Measurements from ENCODE around the gene CAMP. TPM values are rescaled to one million over a fixed set of nuclear protein-coding genes. Genes with fewer than 3 reads are reported as not detected.

CAMP gene
- total RNA-seq, 1 donor from 2014 or later: not detected

GRCh38 chr3:48218537-48218936, 4.8 kb upstream of the CAMP start:
- Mint-ChIP-seq H3K4me3 (ENCODE audit: low read depth) (no peak overlapping the region), H3K36me3 (ENCODE audit: low read depth) (no peaks in the 10 kb centered on the region), H3K27ac (no peak overlapping the region), H3K4me1 (ENCODE audit: low read depth) (no peaks in the 10 kb centered on the region), H3K27me3 (ENCODE audit: low read depth) (no peaks in the 10 kb centered on the region), H3K9me3 (no peaks in the 10 kb centered on the region)
- DNase-seq (ENCODE audit: low spot score): no peak
- intact Hi-C loops (cut with micrococcal nuclease): no loop called here

GRCh38 chr3:48219543-48219942, 3.8 kb upstream of the CAMP start:
- intact Hi-C loops (cut with micrococcal nuclease): no loop called here
- Mint-ChIP-seq H3K9me3 (no peaks in the 10 kb centered on the region), H3K27ac (no peak overlapping the region), H3K4me3 (ENCODE audit: low read depth) (no peak overlapping the region), H3K27me3 (ENCODE audit: low read depth) (peaks cover 2% of the 10 kb centered on the region), H3K4me1 (ENCODE audit: low read depth) (no peaks in the 10 kb centered on the region), H3K36me3 (ENCODE audit: low read depth) (no peaks in the 10 kb centered on the region)
- DNase-seq (ENCODE audit: low spot score): no peak

GRCh38 chr3:48220746-48221145, 2.5 kb upstream of the CAMP start:
- Mint-ChIP-seq H3K4me3 (ENCODE audit: low read depth) (no peak overlapping the region), H3K4me1 (ENCODE audit: low read depth) (no peaks in the 10 kb centered on the region), H3K9me3 (no peaks in the 10 kb centered on the region), H3K27me3 (ENCODE audit: low read depth) (peaks cover 2% of the 10 kb centered on the region), H3K36me3 (ENCODE audit: low read depth) (no peaks in the 10 kb centered on the region), H3K27ac (no peak overlapping the region)
- intact Hi-C loops (cut with micrococcal nuclease): no loop called here
- DNase-seq (ENCODE audit: low spot score): no peak

- Mint-ChIP-seq H3K4me1 (ENCODE audit: low read depth) (no peaks in the 10 kb centered on the region), H3K4me3 (ENCODE audit: low read depth) (no peak overlapping the region), H3K36me3 (ENCODE audit: low read depth) (no peaks in the 10 kb centered on the region), H3K27me3 (ENCODE audit: low read depth) (peaks cover 2% of the 10 kb centered on the region), H3K9me3 (no peaks in the 10 kb centered on the region), H3K27ac (no peak overlapping the region)
- no peak for DNase-seq (ENCODE audit: low spot score)
- intact Hi-C loops (cut with micrococcal nuclease): no loop called here
These were observed 2.3 kb downstream of the CAMP start for GRCh38 chr3:48225587-48225986.

GRCh38 chr3:48226939-48227338, 3.6 kb downstream of the CAMP start:
- Mint-ChIP-seq H3K4me1 (ENCODE audit: low read depth) (no peaks in the 10 kb centered on the region), H3K9me3 (no peaks in the 10 kb centered on the region), H3K4me3 (ENCODE audit: low read depth) (no peak overlapping the region), H3K27ac (no peak overlapping the region), H3K36me3 (ENCODE audit: low read depth) (no peaks in the 10 kb centered on the region), H3K27me3 (ENCODE audit: low read depth) (peaks cover 2% of the 10 kb centered on the region)
- DNase-seq (ENCODE audit: low spot score): no peak
- intact Hi-C loops (cut with micrococcal nuclease): no loop called here

- peaks cover 5% of the 10 kb centered on the region for H3K4me1 Mint-ChIP-seq (ENCODE audit: low read depth)
- no peaks in the 10 kb centered on the region for H3K36me3 Mint-ChIP-seq (ENCODE audit: low read depth)
- H3K27me3 Mint-ChIP-seq (ENCODE audit: low read depth): peaks cover 2% of the 10 kb centered on the region
- intact Hi-C loops (cut with micrococcal nuclease): loop anchor here (1.0 kb wide), 1 partner anchor 204 kb away; no protein-coding TSS in a partner anchor
- DNase-seq (ENCODE audit: low spot score): no peak
- no peak overlapping the region for H3K27ac Mint-ChIP-seq
- no peak overlapping the region for H3K4me3 Mint-ChIP-seq (ENCODE audit: low read depth)
- no peaks in the 10 kb centered on the region for H3K9me3 Mint-ChIP-seq
These were observed 8.9 kb downstream of the CAMP start for GRCh38 chr3:48232232-48232631.

- no peaks in the 10 kb centered on the region for H3K36me3 Mint-ChIP-seq (ENCODE audit: low read depth)
- DNase-seq (ENCODE audit: low spot score): peak; percentile 45
- peaks cover 2% of the 10 kb centered on the region for H3K27me3 Mint-ChIP-seq (ENCODE audit: low read depth)
- H3K4me3 Mint-ChIP-seq (ENCODE audit: low read depth): no peak overlapping the region
- intact Hi-C loops (cut with micrococcal nuclease): loop anchor here (1.0 kb wide), 1 partner anchor 204 kb away; no protein-coding TSS in a partner anchor
- peaks cover 5% of the 10 kb centered on the region for H3K4me1 Mint-ChIP-seq (ENCODE audit: low read depth)
- no peaks in the 10 kb centered on the region for H3K9me3 Mint-ChIP-seq
- no peak overlapping the region for H3K27ac Mint-ChIP-seq
These were observed 9.4 kb downstream of the CAMP start for GRCh38 chr3:48232734-48233133.

- H3K4me3 Mint-ChIP-seq (ENCODE audit: low read depth): no peak overlapping the region
- no peaks in the 10 kb centered on the region for H3K36me3 Mint-ChIP-seq (ENCODE audit: low read depth)
- no peak for DNase-seq (ENCODE audit: low spot score)
- no peaks in the 10 kb centered on the region for H3K9me3 Mint-ChIP-seq
- peaks cover 5% of the 10 kb centered on the region for H3K4me1 Mint-ChIP-seq (ENCODE audit: low read depth)
- H3K27ac Mint-ChIP-seq: no peak overlapping the region
- peaks cover 2% of the 10 kb centered on the region for H3K27me3 Mint-ChIP-seq (ENCODE audit: low read depth)
- intact Hi-C loops (cut with micrococcal nuclease): no loop called here
These were observed 10.2 kb downstream of the CAMP start for GRCh38 chr3:48233542-48233941.

GRCh38 chr3:48236531-48236930, 13.2 kb downstream of the CAMP start:
- H3K27ac Mint-ChIP-seq: no peak overlapping the region
- H3K4me1 Mint-ChIP-seq (ENCODE audit: low read depth): peaks cover 13% of the 10 kb centered on the region
- intact Hi-C loops (cut with micrococcal nuclease): no loop called here
- H3K27me3 Mint-ChIP-seq (ENCODE audit: low read depth): peaks cover 2% of the 10 kb centered on the region
- no peak for DNase-seq (ENCODE audit: low spot score)
- no peaks in the 10 kb centered on the region for H3K36me3 Mint-ChIP-seq (ENCODE audit: low read depth)
- no peak overlapping the region for H3K4me3 Mint-ChIP-seq (ENCODE audit: low read depth)
- H3K9me3 Mint-ChIP-seq: no peaks in the 10 kb centered on the region

GRCh38 chr3:48238531-48239085, 15.3 kb downstream of the CAMP start:
- H3K4me3 Mint-ChIP-seq (ENCODE audit: low read depth): no peak overlapping the region
- intact Hi-C loops (cut with micrococcal nuclease): no loop called here
- H3K4me1 Mint-ChIP-seq (ENCODE audit: low read depth): peaks cover 11% of the 10 kb centered on the region

GRCh38 chr3:48240000-48240963, 17.0 kb downstream of the CAMP start:
- no peaks in the 10 kb centered on the region for H3K9me3 Mint-ChIP-seq
- H3K4me3 Mint-ChIP-seq (ENCODE audit: low read depth): peak overlapping the region; percentile 91
- H3K27ac Mint-ChIP-seq: peak overlapping the region; percentile 96

More at GRCh38 chr3:48238531-48239085, 15.3 kb downstream of the CAMP start:
- Mint-ChIP-seq H3K9me3 (no peaks in the 10 kb centered on the region), H3K27me3 (ENCODE audit: low read depth) (no peaks in the 10 kb centered on the region), H3K36me3 (ENCODE audit: low read depth) (peaks cover 3% of the 10 kb centered on the region), H3K27ac (no peak overlapping the region)
- no peak for DNase-seq (ENCODE audit: low spot score)

GRCh38 chr3:48241796-48242455, 18.6 kb downstream of the CAMP start:
- Mint-ChIP-seq H3K36me3 (ENCODE audit: low read depth) (peaks cover 14% of the 10 kb centered on the region), H3K27me3 (ENCODE audit: low read depth) (no peaks in the 10 kb centered on the region), H3K27ac (peak overlapping the region; percentile 96), H3K9me3 (no peaks in the 10 kb centered on the region), H3K4me3 (ENCODE audit: low read depth) (peak overlapping the region; percentile 91), H3K4me1 (ENCODE audit: low read depth) (peaks cover 20% of the 10 kb centered on the region)
- DNase-seq (ENCODE audit: low spot score): no peak
- intact Hi-C loops (cut with micrococcal nuclease): loop anchor here (1.0 to 10.0 kb wide), 4 partner anchors 26 to 313 kb away; partner anchors contain the start of genes CDC25A, NME6 and PFKFB4

More at GRCh38 chr3:48240000-48240963, 17.0 kb downstream of the CAMP start:
- Mint-ChIP-seq H3K36me3 (ENCODE audit: low read depth) (peaks cover 11% of the 10 kb centered on the region), H3K27me3 (ENCODE audit: low read depth) (no peaks in the 10 kb centered on the region), H3K4me1 (ENCODE audit: low read depth) (peaks cover 18% of the 10 kb centered on the region)
- intact Hi-C loops (cut with micrococcal nuclease): loop anchor here (2.0 to 10.0 kb wide), 2 partner anchors 61 to 315 kb away; partner anchors contain the start of genes NME6 and PFKFB4
- DNase-seq (ENCODE audit: low spot score): no peak
